ENCODE measurements around the gene GOLPH3L.
"Not testable (repeated sequence)": the region's sequence is repeated elsewhere in the genome, so short reads cannot be mapped to it uniquely, and the experiment has no call there.

Gene GOLPH3L

DNA sequence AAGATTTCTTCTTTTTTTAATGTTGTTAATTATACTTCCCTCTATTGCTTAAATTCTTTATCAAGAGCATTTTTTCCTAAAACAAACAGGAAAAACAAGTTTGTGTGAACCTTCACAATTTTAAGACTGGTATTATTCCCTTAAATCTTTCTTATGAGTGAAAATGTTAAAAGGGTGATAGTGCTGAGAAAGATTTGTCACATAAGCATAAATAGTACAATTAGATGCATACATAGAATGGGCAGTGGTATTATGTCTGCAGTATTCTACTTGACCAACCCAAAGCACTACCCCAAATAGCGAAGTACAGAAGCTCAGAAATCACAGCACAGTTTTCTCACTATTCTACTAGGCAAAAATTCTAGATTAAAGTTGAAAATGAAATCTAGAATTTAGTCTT, 18.0 kb downstream of the GOLPH3L start:
- TF ChIP-seq, protein P1, sequence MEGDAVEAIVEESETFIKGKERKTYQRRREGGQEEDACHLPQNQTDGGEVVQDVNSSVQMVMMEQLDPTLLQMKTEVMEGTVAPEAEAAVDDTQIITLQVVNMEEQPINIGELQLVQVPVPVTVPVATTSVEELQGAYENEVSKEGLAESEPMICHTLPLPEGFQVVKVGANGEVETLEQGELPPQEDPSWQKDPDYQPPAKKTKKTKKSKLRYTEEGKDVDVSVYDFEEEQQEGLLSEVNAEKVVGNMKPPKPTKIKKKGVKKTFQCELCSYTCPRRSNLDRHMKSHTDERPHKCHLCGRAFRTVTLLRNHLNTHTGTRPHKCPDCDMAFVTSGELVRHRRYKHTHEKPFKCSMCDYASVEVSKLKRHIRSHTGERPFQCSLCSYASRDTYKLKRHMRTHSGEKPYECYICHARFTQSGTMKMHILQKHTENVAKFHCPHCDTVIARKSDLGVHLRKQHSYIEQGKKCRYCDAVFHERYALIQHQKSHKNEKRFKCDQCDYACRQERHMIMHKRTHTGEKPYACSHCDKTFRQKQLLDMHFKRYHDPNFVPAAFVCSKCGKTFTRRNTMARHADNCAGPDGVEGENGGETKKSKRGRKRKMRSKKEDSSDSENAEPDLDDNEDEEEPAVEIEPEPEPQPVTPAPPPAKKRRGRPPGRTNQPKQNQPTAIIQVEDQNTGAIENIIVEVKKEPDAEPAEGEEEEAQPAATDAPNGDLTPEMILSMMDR (IDR thresholded peaks at IDR 0.05; ENCODE audit: low read depth, low read length) = no peak

DNA sequence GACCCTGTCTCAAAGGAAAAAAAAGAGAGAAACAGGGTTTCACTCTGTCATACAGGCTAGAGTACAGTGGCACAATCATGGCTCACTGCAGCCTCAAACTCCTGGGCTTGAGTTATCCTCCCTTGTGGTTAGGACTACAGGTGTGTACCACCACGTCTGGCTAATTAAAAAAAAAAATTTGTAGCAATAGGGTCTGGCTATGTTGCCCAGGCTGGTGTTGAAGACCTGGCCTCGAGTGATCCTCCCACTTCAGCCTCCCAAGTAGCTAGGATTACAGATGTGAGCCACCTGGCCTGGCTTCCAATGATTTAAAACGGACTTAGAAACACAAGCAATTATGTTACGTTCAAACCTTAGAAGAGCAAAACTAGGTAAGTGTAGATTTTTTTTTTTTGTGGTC, 22.1 kb downstream of the GOLPH3L start:
- DNase-seq = no peak
- Histone ChIP-seq H3K4me1 (no peaks in the 10 kb centered on the region), H3K27me3 (no peaks in the 10 kb centered on the region), H3K4me3 (ENCODE audit: low read depth, low read length) (no peak overlapping the region), H3K36me3 (no peaks in the 10 kb centered on the region), H3K9me3 (no peaks in the 10 kb centered on the region)
- TF ChIP-seq, protein P1 (IDR thresholded peaks at IDR 0.05; ENCODE audit: low read depth, low read length) = no peak

More for the DNA sequence above, 18.0 kb downstream of the GOLPH3L start:
- Histone ChIP-seq H3K27me3 (no peaks in the 10 kb centered on the region), H3K36me3 (no peaks in the 10 kb centered on the region), H3K9me3 (no peaks in the 10 kb centered on the region), H3K4me1 (no peaks in the 10 kb centered on the region), H3K4me3 (ENCODE audit: low read depth, low read length) (no peak overlapping the region)
- DNase-seq = no peak

DNA sequence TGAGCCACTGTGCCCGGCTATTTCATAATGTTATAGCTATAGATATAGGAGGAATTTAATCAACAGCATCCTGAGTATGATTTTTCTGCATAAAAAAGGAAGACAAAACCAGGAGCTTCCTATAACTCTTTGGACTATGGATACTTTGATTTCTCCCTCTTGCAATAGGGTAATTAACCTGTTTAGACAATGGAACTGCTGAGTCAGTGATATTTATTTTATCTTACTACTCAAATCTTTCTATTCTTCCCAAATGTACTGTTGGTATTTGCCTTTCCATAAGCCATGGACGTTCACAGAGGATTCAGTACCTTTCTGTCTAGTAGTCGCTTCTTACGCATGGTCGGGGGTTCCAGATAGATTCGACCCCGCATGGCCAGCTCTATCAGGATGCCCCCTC, 33.6 kb downstream of the GOLPH3L start:
- no peak for DNase-seq
- Histone ChIP-seq H3K4me3 (ENCODE audit: low read depth, low read length) (no peak overlapping the region), H3K36me3 (peaks cover 5% of the 10 kb centered on the region; the same call in 1 of the 2 replicates), H3K9me3 (no peaks in the 10 kb centered on the region), H3K4me1 (no peaks in the 10 kb centered on the region), H3K27me3 (no peaks in the 10 kb centered on the region)
- TF ChIP-seq, protein P1 (IDR thresholded peaks at IDR 0.05; ENCODE audit: low read depth, low read length) = no peak

DNA sequence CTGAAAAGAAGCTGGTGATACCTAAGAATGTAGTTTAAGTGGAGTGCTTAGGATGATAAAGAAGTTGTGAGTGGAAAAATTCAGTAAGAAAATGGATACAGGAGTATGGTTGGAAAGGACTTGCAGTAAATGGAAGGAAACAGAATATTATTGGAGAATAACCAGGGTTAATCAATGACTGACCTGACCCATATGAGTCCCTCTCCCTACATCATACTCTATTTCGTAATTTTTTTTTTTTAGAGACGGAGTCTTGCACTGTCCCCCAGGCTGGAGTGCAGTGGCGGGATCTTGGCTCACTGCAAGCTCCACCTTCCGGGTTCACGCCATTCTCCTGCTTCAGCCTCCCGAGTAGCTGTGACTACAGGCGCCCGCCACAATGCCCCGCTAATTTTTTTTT, 34.1 kb downstream of the GOLPH3L start:
- Histone ChIP-seq H3K9me3 (no peaks in the 10 kb centered on the region), H3K4me3 (ENCODE audit: low read depth, low read length) (no peak overlapping the region)
- no peak for DNase-seq

DNA sequence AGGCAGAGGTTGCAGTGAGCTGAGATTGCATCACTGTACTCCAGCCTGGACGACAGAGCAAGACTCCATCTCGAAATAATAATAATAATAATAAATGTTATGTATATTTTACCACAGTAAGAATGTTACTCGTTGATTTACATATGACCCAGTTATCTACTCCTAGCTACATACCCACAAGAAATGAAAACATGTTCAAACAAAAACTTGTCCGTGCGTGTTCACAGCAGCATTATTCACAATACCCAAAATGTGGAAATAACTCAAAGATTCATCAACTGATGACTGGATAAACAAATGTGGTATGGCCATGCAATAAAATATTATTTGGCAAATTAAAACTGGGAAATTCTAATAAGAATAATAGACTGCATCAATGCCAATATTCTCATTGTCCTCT, 35.8 kb downstream of the GOLPH3L start:
- Histone ChIP-seq H3K27me3 (no peaks in the 10 kb centered on the region), H3K36me3 (peaks cover 5% of the 10 kb centered on the region; the same call in 1 of the 2 replicates), H3K4me3 (ENCODE audit: low read depth, low read length) (no peak overlapping the region), H3K9me3 (no peaks in the 10 kb centered on the region), H3K4me1 (no peaks in the 10 kb centered on the region)
- TF ChIP-seq, protein P1 (IDR thresholded peaks at IDR 0.05; ENCODE audit: low read depth, low read length) = no peak
- DNase-seq = no peak

More for the DNA sequence above, 34.1 kb downstream of the GOLPH3L start:
- Histone ChIP-seq H3K36me3 (peaks cover 5% of the 10 kb centered on the region; the same call in 1 of the 2 replicates), H3K27me3 (no peaks in the 10 kb centered on the region), H3K4me1 (no peaks in the 10 kb centered on the region)
- TF ChIP-seq, protein P1 (IDR thresholded peaks at IDR 0.05; ENCODE audit: low read depth, low read length) = no peak

DNA sequence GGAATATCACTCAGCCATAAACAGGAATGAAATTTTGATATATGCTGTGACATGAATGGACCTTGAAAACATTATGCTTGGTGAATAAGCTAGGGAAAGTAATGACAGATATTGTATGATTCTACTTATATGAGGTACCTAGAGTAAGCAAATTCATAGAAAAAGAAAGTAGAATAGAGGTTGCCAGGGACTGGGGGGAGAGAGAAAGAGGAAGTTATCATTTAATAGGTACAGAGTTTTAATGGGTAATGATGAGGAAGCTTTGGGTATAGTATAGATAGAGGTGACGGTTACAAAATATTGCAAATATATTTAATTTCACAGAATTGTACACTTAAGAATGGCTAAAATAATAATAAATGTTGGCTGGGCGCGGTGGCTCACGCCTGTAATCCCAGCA, 36.4 kb downstream of the GOLPH3L start:
- TF ChIP-seq, protein P1 (IDR thresholded peaks at IDR 0.05; ENCODE audit: low read depth, low read length) = no peak
- H3K27me3 ChIP-seq = no peaks in the 10 kb centered on the region
- DNase-seq = no peak
- H3K4me1 ChIP-seq = no peaks in the 10 kb centered on the region
- H3K4me3 ChIP-seq (ENCODE audit: low read depth, low read length) = no peak overlapping the region
- no peaks in the 10 kb centered on the region for H3K9me3 ChIP-seq
- H3K36me3 ChIP-seq = peaks cover 5% of the 10 kb centered on the region; the same call in 1 of the 2 replicates

DNA sequence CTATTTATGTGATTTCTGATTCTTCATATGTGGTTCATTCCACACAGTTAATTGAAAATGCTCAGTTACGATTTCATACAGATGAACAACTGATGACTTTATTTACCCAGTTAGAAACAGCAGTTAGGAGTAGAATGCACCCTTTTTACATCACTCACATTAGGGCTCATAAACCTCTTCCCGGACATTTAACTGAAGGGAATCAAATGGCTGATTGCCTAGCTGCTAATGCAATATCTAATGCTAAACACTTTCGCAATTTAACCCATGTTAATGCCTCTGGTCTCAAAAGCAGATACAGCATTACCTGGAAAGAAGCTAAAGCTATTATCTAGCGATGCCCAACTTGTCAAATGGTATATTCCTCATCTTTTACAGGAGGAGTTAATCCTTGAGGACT, 39.9 kb downstream of the GOLPH3L start:
- H3K4me1 ChIP-seq; H3K27me3 ChIP-seq; DNase-seq; H3K36me3 ChIP-seq; H3K9me3 ChIP-seq; H3K4me3 ChIP-seq (ENCODE audit: low read depth, low read length): not testable (repeated sequence)

DNA sequence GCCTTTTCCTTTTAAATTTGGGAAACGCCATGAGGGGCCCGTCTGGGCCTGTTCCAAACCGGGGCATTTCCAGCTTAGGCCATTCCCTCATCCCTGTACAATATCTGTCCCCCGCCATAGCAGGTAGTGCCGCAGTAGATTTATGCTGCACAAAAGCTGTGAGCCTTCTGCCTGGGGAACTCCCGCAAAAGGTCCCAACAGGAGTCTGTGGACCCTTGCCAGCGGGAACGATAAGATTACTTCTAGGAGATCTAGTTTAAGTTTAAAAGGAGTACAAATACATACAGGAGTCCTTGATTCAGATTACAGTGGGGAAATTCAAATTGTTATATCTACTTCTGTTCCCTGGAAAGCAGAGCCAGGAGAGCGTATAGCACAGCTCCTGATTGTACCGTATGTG, 42.3 kb downstream of the GOLPH3L start:
- H3K36me3 ChIP-seq, H3K9me3 ChIP-seq: not testable (repeated sequence)

More for the DNA sequence above, 42.3 kb downstream of the GOLPH3L start:
- DNase-seq; H3K4me1 ChIP-seq; H3K4me3 ChIP-seq (ENCODE audit: low read depth, low read length); H3K27me3 ChIP-seq: not testable (repeated sequence)

Data from BE2C (cell line).